GM10266 (cell line): ENCODE results near the gene CENPX.

Source experiments
- DNase-seq: peaks from one replicate; pipeline ENCODE4 v3.0.0; 2012; ENCODE audit errors: extremely low spot score
- TF ChIP-seq, protein P1 (sequence below): IDR thresholded peaks from 2 replicates; pipeline ENCODE4 v1.5.1; 2012; ENCODE audit warnings: mild to moderate bottlenecking, low read depth; ENCODE audit not compliant: control insufficient read depth, insufficient read depth; ENCODE audit errors: missing control alignments

Gene CENPX

GRCh38 chr17:82012640-82013295 lies 9.9 kb downstream of the CENPX start:
- TF ChIP-seq, protein P1, sequence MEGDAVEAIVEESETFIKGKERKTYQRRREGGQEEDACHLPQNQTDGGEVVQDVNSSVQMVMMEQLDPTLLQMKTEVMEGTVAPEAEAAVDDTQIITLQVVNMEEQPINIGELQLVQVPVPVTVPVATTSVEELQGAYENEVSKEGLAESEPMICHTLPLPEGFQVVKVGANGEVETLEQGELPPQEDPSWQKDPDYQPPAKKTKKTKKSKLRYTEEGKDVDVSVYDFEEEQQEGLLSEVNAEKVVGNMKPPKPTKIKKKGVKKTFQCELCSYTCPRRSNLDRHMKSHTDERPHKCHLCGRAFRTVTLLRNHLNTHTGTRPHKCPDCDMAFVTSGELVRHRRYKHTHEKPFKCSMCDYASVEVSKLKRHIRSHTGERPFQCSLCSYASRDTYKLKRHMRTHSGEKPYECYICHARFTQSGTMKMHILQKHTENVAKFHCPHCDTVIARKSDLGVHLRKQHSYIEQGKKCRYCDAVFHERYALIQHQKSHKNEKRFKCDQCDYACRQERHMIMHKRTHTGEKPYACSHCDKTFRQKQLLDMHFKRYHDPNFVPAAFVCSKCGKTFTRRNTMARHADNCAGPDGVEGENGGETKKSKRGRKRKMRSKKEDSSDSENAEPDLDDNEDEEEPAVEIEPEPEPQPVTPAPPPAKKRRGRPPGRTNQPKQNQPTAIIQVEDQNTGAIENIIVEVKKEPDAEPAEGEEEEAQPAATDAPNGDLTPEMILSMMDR, result no peak
- no peak for DNase-seq

GRCh38 chr17:82012261-82012639 lies 10.4 kb downstream of the CENPX start:
- TF ChIP-seq, protein P1, result no peak
- no peak for DNase-seq

- TF ChIP-seq, protein P1, result no peak
- no peak for DNase-seq
Observed at GRCh38 chr17:82011617-82012187, 11.0 kb downstream of the CENPX start.

DNA sequence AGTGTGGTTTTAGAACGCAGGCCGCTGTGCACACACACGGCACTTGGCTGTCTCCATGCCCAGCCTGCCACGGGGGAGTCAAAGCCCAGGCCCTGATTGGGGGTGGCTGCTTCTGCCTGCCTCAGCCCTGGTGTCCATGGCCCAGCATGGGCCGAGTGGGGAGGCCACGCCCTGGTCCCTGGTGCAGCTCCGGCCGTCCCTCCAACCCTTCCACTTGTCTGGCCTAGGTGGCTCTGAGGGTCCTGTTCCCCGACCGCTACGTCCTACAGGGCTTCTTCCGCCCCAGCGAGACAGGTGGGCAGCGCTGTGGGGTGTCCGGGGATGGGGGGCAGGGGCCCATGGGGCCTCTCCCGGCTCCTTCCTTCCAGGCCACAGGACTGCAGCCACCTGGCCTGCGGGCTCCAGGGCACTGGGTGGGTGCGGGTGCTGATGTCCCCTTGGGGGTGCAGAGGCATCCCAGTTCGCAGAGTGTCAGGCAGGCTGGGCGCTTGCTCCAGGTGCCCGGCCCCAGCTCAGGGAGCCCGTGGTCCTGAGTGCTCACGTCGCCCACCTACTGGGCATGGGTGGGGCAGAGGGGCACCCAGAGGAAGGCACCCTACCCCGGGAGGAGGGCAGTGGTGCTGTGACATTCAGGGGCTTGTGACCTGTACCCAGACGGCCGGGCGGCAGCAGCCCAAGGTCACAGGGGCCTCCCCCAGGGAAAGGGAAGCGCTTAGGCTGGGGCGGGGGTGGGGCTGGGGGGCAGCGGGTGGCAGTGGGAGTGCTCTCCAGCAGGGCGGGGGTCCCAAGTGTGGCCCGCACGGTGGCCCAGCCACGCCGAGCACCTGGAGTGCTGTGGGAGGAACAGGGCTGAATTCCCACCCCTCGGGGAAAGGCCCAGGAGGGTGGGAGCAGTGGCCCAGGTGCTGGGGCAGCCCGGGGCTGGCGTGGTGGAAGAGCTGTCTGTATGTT lies 11.8 kb downstream of the CENPX start:
- TF ChIP-seq, protein P1, result no peak
- DNase-seq, result no peak

DNA sequence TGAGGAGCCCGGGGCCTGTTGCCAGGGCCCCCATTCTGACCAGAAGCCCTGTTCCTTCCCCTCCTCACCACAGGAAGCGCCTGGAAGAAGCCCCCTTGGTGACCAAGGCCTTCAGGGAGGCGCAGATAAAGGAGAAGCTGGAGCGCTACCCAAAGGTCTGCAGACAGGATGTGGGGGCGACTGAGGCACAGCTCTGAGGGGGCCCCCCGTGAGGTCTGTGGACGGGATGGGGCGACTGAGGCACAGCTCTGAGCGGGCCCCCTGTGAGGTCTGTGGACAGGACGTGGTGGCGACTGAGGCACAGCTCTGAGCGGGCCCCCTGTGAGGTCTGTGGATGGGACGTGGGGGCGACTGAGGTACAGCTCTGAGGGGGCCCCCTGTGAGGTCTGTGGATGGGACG lies 13.3 kb downstream of the CENPX start:
- no peak for DNase-seq
- TF ChIP-seq, protein P1, result no peak

- no peak for DNase-seq
- TF ChIP-seq, protein P1, result no peak
Observed at GRCh38 chr17:82008941-82009405, 13.7 kb downstream of the CENPX start.
